Measurements from ENCODE around the gene FOXA2.

FOXA2 gene

GRCh38 chr20:22584922-22585785 is 782 bp upstream of the FOXA2 start:
- TF ChIP-seq CTCF (IDR thresholded peaks at IDR 0.05) = no peak
- Histone ChIP-seq H3K4me3 (ENCODE audit: low read depth in 1 of 2, low read length in 1 of 2) (no peak overlapping the region), H3K27ac (no peak overlapping the region), H3K4me1 (ENCODE audit: control insufficient read depth in 1 of 2, insufficient read depth in 1 of 2, low read depth in 1 of 2, low read length in 1 of 2) (no peaks in the 10 kb centered on the region), H3K27me3 (peaks cover 100% of the 10 kb centered on the region), H3K36me3 (no peaks in the 10 kb centered on the region), H3K9me3 (no peaks in the 10 kb centered on the region)

DNA sequence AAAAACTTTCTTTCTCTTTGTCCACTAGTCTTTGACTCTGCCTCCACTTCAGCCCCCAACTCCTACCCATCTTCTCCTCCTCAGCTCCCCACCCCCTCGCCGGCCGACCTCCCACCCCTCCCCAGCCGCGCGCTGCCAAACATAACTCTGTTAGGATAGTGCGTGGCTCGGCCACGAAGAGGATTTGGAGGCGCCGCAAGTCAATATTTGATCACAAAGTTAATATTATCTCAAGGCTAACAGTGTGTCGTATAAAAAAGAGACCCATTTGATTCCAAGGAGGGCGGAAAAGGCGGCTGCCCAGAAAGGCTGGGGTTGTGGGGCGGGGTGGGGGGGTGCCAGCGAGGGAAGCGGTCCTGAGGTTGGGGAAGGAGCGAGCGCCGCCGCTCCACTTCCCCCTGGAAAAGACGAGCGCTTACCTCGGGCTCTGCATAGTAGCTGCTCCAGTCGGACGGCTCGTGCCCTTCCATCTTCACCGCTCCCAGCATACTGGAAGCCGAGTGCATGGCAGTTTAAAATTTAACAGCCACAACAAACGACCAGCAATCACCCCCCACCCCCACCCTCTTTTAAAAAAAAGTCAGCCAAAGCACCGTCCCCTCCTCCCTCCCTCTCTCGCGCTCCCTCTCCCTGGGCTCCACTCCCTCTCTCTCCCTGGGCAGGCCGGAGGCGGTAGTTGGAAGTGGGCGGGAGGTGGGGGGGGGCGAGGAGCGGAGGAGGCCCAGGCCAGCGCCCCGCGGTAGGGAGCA is 425 bp downstream of the FOXA2 start:
- H3K4me1 ChIP-seq (ENCODE audit: control insufficient read depth in 1 of 2, insufficient read depth in 1 of 2, low read depth in 1 of 2, low read length in 1 of 2) = no peaks in the 10 kb centered on the region
- H3K27me3 ChIP-seq = peaks cover 100% of the 10 kb centered on the region
- no peak overlapping the region for H3K27ac ChIP-seq
- H3K9me3 ChIP-seq = no peaks in the 10 kb centered on the region
- no peak overlapping the region for H3K4me3 ChIP-seq (ENCODE audit: low read depth in 1 of 2, low read length in 1 of 2)
- TF ChIP-seq CTCF (IDR thresholded peaks at IDR 0.05) = no peak
- no peaks in the 10 kb centered on the region for H3K36me3 ChIP-seq

DNA sequence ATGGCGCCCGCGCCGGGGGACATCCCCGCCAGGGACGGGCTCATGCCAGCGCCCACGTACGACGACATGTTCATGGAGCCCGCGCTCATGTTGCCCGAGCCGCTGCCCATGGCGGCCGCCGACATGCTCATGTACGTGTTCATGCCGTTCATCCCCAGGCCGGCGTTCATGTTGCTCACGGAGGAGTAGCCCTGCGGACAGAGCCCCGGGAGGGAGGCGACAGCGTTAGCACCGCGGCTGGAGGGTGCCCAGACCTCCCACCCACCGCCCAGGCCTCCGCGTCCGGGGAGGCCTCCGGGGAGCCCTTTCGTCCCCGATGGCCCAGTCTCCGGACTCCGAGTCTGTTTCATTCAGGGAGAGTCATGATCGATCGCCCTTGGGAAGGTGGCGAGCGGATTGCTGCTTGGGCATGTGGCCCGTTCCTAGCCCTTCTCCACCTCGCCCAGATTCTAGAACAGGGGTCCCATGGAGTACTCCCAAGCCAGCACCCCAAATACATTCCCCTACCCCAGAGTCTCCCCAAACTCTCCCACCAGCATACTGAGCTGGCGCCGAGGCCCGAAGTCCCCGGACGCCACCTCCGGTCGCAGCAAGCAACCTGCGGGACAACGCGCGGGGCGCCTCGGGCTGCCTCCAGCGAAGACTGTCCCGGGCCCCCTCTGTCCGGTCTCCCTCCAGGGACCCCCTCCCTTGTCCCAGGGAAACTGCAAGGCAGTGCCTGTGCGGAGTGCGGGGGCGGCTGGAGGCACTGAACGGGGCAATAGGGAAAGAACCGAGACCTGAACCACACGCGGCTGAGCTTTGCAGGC is 1.2 kb downstream of the FOXA2 start:
- Histone ChIP-seq H3K27me3 (peaks cover 100% of the 10 kb centered on the region), H3K27ac (no peak overlapping the region), H3K4me3 (ENCODE audit: low read depth in 1 of 2, low read length in 1 of 2) (no peak overlapping the region), H3K4me1 (ENCODE audit: control insufficient read depth in 1 of 2, insufficient read depth in 1 of 2, low read depth in 1 of 2, low read length in 1 of 2) (no peaks in the 10 kb centered on the region), H3K9me3 (no peaks in the 10 kb centered on the region), H3K36me3 (no peaks in the 10 kb centered on the region)
- TF ChIP-seq CTCF (IDR thresholded peaks at IDR 0.05) = no peak

- peaks cover 100% of the 10 kb centered on the region for H3K27me3 ChIP-seq
- H3K27ac ChIP-seq = no peak overlapping the region
- TF ChIP-seq CTCF (IDR thresholded peaks at IDR 0.05) = no peak
- no peaks in the 10 kb centered on the region for H3K36me3 ChIP-seq
- no peaks in the 10 kb centered on the region for H3K4me1 ChIP-seq (ENCODE audit: control insufficient read depth in 1 of 2, insufficient read depth in 1 of 2, low read depth in 1 of 2, low read length in 1 of 2)
- no peak overlapping the region for H3K4me3 ChIP-seq (ENCODE audit: low read depth in 1 of 2, low read length in 1 of 2)
- no peaks in the 10 kb centered on the region for H3K9me3 ChIP-seq
These were observed 1.9 kb downstream of the FOXA2 start for GRCh38 chr20:22582386-22582963.

All from neutrophil (primary cell).